ENCODE data around the gene VSTM4. TPM values are rescaled to one million over a fixed set of nuclear protein-coding genes. Genes with fewer than 3 reads are reported as not detected.

The VSTM4 gene
- total RNA-seq, 1 experiment from 2014 or later: 0.13 TPM

GRCh38 chr10:49028639-49029038 lies 86.7 kb downstream of the VSTM4 start:
- intact Hi-C loops (cut with micrococcal nuclease; ENCODE audit: unreplicated experiment): no loop called here

GRCh38 chr10:49025347-49025983 lies 89.9 kb downstream of the VSTM4 start:
- Histone ChIP-seq H3K9me3 (ENCODE audit: control insufficient read depth, insufficient read depth, low read depth, low read length) (no peaks in the 10 kb centered on the region), H3K4me3 (ENCODE audit: low read depth in 2 of 2, low read length in 2 of 2) (no peak overlapping the region), H3K4me1 (ENCODE audit: control insufficient read depth, insufficient read depth, low read length) (no peaks in the 10 kb centered on the region), H3K27ac (ENCODE audit: low read length) (no peak overlapping the region), H3K36me3 (ENCODE audit: control insufficient read depth, insufficient read depth, low read length) (no peaks in the 10 kb centered on the region), H3K27me3 (ENCODE audit: control insufficient read depth, insufficient read depth, low read length) (no peaks in the 10 kb centered on the region; the same call in 1 of the 2 replicates)
- no TSS peak for BruUV-seq (replicated peaks)
- DNase-seq (ENCODE audit: low read depth, low spot score): no peak
- in situ Hi-C loops (cut with HindIII; ENCODE audit: low pct_unique_long_range_greater_than_20kb, low sequenced_read_pairs) (no loop called here), intact Hi-C loops (cut with micrococcal nuclease; ENCODE audit: unreplicated experiment) (no loop called here)
- no peak for ATAC-seq
- ChIA-PET POLR2A (no interaction called here), CTCF (no interaction called here)
- TF ChIP-seq SIN3A (IDR thresholded peaks at IDR 0.05; ENCODE audit: borderline replicate concordance, insufficient read depth, low read depth, low read length) (no peak), REST (IDR thresholded peaks at IDR 0.05; ENCODE audit: insufficient read depth in 1 of 2, low read depth in 2 of 2, low read length in 1 of 2) (no peak), CTCF (IDR thresholded peaks at IDR 0.05) (no peak), TCF7L2 (IDR thresholded peaks at IDR 0.05; ENCODE audit: low read depth, low read length) (no peak), POLR2AphosphoS5 (IDR thresholded peaks at IDR 0.05; ENCODE audit: low read depth, low read length) (no peak)

More at GRCh38 chr10:49028639-49029038, 86.7 kb downstream of the VSTM4 start:
- CTCF ChIA-PET: no interaction called here
- H3K9me3 ChIP-seq (ENCODE audit: control insufficient read depth, insufficient read depth, low read depth, low read length): no peaks in the 10 kb centered on the region
- no peaks in the 10 kb centered on the region; the same call in none of the 2 replicates for H3K27me3 ChIP-seq (ENCODE audit: control insufficient read depth, insufficient read depth, low read length)
- no TSS peak for BruUV-seq (replicated peaks)
- no peaks in the 10 kb centered on the region for H3K4me1 ChIP-seq (ENCODE audit: control insufficient read depth, insufficient read depth, low read length)
- in situ Hi-C loops (cut with HindIII; ENCODE audit: low pct_unique_long_range_greater_than_20kb, low sequenced_read_pairs): no loop called here
- no peak for ATAC-seq
- no peak for TF ChIP-seq CTCF (IDR thresholded peaks at IDR 0.05)
- TF ChIP-seq POLR2AphosphoS5 (IDR thresholded peaks at IDR 0.05; ENCODE audit: low read depth, low read length): no peak
- TF ChIP-seq TCF7L2 (IDR thresholded peaks at IDR 0.05; ENCODE audit: low read depth, low read length): no peak
- no peak for TF ChIP-seq REST (IDR thresholded peaks at IDR 0.05; ENCODE audit: insufficient read depth in 1 of 2, low read depth in 2 of 2, low read length in 1 of 2)
- no peak for TF ChIP-seq SIN3A (IDR thresholded peaks at IDR 0.05; ENCODE audit: borderline replicate concordance, insufficient read depth, low read depth, low read length)
- H3K4me3 ChIP-seq (ENCODE audit: low read depth in 2 of 2, low read length in 2 of 2): no peak overlapping the region
- POLR2A ChIA-PET: no interaction called here
- no peak overlapping the region for H3K27ac ChIP-seq (ENCODE audit: low read length)
- no peaks in the 10 kb centered on the region for H3K36me3 ChIP-seq (ENCODE audit: control insufficient read depth, insufficient read depth, low read length)
- DNase-seq (ENCODE audit: low read depth, low spot score): no peak
